Stimulated activated CD8-positive, alpha-beta memory T cell treated with anti-CD3 and anti-CD28 coated beads, Interleukin-15, amount 100 ng/mL, for 4 hours (primary cell): ENCODE data around the gene HDHD5.
"Not testable (repeated sequence)": the region's sequence is repeated elsewhere in the genome, so short reads cannot be mapped to it uniquely, and the experiment has no call there.

Experiments
- DNase-seq, 2 donors: peaks; one replicate each; pipeline ENCODE4 v3.0.0-alpha.2; 2020; ENCODE audit warnings: low read depth in 2 of 2

Gene HDHD5

DNA sequence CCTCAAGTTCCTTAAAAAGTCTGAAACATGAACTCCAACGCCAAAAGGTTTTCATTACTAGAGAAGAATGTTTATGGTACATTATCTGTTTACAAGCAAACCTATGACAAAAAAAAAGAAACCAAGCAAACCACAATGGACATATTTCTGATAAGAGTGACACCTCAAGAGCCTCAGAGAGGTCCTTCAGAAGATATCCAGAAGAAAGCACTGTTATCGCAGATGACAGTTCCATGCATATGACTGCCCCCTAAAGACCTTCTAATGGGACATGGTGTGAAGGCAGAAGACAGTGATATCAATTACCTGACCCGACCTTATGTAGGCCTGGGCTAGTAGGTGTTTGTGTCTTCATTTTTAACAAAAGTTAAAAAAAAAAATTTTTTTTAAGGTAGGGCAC lies 3.1 kb downstream of the HDHD5 start:
- DNase-seq = no peak

DNA sequence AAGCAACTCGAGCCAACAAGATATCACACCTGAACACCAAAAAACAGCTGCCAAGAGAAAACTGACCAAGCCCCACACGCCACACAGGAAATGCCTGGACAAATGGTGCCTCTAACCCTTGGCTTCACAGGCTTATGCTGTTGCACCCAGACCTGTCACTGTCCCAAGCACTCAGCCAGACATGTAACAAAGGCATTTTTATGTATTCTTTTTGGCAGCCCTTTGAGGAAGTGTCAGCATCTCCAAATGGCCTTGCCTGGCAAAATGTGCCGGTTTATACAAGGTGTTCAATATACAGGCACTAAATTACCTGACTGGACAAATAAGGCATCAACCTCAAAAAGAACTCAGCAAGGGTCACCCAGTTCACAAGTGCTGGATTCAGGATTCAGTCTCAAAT lies 6.1 kb downstream of the HDHD5 start:
- no peak for DNase-seq

DNA sequence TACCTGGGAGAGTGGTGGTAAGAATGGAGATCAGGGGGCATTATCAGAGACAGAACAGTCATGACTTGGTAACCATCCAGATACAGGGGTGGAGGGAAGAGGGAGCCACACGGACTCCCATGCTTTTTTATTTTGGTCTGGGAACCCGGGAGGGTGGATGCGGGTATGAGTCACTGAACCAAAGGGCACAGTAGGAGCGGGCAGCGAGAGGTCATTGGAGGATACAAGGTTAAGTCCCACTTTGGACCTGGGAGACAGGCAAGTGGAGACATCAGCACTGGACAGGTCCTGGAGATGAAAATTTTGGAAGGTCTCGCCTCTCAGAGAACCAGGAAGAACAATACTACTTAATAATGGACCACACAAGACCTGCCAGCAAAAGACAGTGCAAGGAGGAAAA lies 6.7 kb downstream of the HDHD5 start:
- DNase-seq = no peak

DNA sequence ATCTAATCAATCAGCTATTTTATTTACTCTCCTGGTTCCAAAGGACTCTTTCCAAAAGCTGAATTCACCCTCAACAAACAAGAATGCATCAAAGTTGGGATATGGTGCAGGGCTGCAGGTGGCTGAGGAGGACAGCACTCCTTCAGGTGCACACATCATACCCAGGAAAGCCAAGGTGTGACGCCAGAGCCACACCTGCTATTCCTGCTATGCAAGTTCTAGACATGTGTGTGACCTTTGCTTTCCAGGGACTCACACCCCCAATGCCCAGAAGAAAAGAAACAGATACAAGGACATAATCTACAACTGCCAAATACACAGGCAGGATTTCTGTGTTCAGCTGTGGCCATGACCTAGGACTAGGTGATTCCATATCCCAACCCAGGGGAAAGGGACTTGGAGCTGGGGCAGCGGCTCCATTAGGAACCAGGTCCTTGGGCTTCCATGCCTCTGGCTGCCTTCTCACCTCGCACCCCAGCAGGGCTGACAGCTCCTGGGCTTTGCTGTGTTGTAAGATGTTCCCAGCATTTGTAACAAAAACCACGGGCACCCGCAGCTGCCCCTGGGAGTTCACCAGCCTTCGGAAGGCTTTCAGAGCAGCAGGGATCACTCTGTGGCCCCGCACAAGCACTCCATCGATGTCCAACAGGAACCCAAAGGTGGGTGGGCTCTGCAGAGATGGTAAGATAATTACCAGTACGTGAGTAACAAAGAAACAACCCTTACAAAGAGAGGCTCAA lies 9.8 kb downstream of the HDHD5 start:
- no peak for DNase-seq

DNA sequence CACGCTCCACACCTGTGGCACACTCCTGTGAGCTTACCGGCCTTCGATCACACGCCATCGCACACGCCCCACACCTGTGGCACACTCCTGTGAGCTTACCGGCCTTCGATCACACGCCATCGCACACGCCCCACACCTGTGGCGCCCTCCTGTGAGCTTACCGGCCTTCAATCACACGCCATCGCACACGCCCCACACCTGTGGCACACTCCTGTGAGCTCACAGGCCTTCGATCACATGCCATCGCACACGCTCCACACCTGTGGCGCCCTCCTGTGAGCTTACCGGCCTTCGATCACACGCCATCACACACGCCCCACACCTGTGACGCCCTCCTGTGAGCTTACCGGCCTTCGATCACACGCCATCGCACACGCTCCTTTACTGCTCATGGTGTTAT lies 11.6 kb downstream of the HDHD5 start:
- DNase-seq = not testable (repeated sequence)

DNA sequence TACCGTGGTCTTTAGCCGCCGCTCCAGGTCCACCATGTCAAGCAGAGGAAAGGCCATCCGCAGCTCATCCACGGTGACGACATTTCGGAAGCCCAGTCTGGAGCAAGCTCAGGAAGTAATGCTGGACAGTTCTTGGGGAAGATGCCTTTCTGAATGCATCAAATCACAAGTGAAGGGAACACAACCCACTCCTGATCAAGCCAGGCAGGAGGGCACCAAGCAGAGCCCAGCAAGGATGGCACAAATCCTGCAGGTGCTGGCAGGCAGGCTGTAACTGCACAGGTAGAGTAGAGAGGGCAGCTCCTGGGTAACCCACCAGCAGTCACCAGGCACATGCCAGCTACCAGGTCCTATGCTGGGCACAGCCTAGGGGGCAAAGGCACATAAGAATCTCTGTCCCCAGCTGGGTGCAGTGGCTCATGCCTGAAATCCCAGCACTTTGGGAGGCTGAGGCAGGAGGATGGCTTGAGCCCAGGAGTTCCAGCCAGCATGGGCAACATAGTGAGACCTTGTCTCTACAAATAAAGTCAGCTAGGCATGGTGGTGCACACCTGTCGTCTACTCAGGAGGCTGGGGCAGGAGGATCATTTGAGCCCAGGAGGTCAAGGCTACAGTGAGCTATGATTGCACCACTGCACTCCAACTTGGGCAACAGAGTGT lies 13.9 kb downstream of the HDHD5 start:
- DNase-seq = no peak

DNA sequence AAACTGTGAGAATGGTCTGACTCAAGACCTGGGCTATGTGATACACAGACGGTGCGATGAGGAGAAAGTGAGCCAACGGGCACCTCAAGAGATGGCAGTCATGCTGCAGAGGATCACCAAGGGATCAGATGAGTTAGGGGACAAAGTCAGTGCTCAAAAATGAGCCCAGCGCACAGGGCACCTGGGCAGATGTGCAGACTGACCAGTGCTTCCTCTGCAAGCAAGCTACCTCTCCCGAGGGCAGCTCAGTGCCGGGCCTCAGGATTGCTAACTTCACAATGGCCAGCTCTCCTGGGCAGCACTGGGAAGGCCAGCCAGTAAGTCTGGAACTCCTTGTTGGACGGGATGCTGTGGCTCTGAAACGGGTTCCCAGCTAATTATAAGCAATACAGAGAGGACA lies 15.3 kb downstream of the HDHD5 start:
- DNase-seq = no peak

DNA sequence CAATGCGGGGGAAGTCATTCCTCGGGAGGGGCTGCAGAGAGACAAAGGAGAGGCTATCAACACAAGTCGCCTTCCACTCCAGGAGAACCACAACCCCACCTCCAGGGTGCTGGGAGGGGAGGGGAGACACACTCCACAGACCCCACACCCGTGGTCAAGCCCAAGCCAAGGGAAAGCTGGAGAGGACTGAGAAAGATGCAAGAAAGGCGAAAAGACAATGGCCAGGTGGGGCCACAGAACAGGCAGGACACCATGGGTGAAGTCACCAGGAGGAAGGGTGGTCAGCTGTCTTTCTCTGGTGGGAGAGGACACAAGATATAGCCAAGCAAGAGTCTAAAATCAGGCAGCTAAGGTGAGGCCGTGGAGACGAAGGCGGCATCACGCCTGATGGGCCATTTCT lies 16.0 kb downstream of the HDHD5 start:
- DNase-seq = no peak

DNA sequence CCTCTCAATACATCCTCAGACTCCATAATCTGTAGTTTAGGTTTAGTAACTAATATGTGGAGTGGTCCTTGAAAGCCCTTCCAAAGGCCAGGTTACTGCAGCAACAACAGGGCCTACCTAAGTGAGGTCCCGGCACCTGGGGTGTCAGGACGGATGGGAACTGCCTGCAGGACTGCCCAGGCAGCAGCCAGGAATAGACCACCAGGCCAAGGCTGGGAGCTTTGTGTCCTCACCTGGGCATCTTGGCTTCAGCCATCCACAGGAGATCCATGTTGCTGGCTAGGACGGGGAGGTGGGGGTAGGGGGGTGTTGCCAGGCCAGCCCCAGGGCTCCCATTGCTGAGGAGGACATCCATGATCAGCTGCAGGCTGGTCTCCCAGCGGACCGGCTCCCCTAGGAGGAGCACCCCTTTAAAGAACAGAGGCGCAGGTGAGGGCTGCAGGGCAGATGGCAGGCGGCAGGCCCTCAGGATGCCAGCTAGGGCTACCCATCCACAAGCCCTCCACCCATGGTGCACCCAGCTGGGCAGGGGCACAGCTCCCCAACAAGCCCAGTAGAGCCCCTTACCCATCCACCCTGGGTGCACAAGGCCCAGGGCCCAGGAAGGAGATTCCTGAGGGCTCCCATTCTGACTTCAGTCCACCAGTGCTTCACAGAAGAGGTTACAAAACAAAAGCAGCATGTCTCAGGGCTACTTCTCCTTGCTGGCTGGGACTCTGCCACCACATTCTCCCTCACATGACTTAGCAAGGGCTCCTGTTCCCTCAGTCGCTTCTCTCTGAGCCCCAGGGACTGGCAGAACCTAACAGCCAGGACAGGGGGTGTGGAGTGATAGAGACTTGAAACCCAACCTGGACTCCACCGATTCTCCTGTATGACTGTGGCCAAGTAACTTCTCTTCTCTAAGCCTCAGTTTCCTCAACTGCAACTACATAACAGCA lies 18.0 kb downstream of the HDHD5 start:
- DNase-seq = no peak

DNA sequence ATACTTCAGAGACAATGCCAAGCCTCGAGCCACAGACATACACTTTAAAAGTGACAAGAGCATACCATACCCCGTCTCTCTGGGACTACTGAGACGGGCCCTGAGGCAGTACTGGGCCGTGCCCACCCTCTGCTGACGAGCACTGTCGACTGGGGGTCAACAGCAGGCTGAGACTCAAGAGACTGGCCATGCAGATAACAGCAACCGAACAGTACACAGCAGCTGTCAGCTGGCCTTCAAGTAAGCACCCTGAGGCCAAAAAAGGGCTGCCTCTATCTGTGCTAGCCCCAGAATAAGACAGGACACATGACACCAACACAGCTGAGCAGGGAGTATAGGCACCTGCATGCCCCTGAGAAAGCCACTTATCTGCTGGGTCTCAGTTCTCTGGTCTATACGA lies 19.1 kb downstream of the HDHD5 start:
- no peak for DNase-seq

DNA sequence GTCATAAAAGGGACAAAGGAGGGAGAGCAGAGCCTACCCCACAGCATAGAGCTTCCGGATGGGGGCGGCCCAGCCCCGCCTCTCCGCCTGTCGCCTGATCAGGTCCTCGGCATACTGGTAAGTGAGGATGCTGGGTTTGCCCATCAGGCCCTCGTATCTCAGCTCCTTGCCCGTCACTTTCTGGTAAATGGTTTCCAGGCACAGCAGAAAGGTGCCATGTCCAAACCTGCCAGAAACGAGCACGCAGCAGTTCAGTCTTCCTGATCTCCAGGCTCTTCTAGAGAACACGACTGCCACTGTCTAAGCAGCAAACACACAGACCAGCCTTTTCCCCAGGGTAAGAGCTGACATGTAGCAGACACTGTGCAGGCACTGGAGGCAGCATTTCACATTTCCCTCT lies 20.6 kb downstream of the HDHD5 start:
- DNase-seq = no peak

DNA sequence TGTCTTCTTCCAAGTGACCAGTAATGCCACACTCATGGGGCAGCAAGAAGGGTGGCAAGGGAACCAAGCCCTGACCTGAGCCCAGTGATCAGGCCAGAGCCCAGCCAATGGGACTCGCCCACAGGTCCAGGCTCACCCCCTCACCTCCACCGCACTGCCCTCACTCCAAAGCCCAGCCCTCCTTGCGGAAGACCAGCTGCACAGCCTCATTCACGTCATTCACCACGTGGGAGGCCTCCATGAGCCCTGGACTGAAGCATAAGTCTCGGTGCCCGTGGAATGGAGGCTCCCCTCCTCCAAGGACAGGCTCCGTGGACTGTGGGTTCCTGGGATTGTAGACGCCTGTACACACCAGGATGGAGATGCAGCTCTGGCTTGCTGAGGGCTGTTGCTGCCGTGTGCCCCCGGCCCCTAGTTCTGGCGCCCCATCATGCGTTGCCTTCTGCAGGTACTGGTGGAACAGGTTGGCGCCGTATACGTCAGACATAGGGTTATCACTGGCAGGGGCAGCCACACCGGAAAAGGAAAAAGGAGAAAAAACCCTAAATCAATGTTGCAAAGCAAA lies 21.1 kb downstream of the HDHD5 start:
- DNase-seq = no peak

DNA sequence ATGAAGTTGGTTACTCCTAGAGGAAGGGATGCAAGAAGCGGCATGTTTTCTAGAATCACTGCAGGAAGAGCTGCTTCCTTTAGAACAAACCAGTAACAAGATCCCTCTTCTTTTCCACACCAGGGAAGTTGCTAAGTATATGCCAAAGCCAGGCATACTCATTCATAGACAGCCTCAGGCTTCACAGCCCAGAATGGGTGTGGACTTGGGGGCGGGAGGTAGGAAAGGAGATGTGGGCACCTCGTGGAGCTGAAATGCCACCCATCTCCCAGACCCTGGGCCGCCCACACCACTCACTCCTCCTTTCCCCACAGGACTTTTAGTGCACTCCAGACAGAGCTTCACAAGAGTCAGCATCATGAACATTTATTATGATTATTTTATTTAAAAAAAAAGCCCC lies 21.9 kb downstream of the HDHD5 start:
- DNase-seq = no peak

DNA sequence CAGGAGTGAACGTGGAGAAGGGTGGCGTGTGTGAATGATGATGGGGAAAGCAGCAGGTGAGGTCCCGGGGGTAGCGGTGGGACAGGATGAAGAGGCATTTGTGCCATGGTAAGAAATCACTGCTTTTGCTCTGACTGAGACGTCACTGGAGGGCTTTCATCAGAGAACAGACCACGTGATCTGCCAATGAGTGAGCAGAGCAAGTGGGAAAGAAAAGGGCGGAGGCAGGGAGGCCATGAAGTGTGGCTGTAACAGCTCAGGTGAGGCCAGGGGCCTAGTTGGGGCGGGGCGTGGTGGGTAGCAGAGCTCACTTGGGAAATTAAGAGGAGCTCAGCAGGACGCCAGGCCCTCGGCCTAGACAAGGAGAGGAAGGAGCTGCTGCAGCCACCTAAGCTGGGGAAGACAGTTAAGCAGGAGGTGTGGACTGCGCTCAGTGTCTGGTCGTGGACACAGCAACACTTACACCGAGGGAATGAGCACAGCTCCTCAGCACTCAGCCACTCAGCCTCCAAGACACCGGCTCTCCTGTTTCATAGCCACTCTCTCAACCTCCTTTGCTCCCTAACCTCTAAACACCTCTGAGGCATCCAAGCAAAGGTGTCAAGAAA lies 23.8 kb downstream of the HDHD5 start:
- DNase-seq = no peak

DNA sequence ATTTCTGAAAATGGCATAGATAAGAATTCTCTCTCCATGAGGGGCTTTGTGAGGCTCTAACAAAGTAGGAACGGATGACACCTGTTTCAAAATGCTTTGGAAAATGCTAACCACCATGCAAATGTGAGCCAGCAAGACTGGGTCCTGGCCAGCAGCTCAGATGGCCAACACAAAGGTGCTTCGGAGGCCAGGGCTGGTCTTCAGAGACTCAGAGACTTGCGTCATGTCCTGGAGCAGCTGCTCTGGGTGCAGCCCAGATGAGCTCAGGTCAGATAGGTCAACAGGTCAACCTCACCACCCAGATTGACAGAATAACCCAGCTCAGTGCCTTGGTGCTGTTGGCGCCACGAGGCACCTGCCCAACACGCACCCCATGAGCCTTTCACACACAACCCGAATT lies 25.9 kb downstream of the HDHD5 start:
- DNase-seq = no peak

DNA sequence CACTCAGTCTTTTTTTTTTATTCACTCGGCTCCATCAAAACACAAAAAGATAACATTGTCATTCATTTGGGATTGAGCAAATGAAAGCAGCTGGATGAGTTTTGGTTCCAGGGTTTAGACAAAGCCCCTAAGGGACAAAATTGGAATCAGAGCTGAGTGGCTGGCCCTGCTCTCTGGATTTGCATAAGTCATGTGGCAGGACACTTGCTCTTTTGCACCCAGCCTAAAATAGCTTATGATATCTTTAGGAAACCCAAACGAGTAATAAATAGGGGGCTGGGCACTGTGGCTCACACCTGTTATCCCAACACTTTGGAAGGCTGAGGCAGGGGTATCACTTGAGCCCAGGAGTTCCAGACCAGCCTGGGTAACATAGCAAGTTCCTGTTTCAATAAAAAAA lies 27.0 kb downstream of the HDHD5 start:
- no peak for DNase-seq

DNA sequence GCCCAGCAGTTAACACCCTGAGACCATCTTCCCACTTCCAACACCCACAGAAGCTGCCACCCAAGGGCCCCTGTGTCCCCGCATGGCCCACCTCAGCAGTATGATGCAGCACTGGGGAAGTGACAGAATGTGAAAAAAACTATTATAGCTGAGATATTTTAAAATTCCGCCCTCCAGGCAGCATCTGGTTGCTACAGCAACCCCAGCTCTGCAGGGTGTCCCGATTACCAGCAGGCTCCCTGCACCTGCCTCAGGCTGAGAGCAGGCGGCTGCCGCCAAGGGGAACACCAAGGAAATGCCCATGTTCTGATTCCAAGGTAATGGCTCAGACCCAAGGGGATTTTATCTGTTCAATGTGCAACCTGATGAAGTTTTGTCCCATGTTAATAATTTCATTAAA lies 27.4 kb downstream of the HDHD5 start:
- no peak for DNase-seq

DNA sequence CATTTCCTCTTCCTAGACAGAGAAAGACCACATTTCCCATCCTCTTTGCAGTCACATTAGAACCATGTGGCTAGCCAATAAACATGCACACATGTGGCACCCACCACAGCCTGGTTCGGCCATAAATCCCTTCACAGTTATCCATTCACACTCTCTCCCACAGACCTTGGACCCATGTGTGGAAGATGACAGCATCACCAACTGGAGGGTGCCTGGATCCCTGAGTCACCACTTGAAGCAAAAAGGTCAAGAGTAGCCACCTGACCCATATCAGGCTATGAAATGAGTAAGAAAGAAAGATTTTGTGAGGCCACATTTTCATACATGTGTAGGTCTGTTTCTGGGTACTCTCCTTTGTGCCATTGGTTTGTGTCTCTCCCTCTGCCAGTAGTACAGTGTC lies 28.9 kb downstream of the HDHD5 start:
- DNase-seq = no peak

DNA sequence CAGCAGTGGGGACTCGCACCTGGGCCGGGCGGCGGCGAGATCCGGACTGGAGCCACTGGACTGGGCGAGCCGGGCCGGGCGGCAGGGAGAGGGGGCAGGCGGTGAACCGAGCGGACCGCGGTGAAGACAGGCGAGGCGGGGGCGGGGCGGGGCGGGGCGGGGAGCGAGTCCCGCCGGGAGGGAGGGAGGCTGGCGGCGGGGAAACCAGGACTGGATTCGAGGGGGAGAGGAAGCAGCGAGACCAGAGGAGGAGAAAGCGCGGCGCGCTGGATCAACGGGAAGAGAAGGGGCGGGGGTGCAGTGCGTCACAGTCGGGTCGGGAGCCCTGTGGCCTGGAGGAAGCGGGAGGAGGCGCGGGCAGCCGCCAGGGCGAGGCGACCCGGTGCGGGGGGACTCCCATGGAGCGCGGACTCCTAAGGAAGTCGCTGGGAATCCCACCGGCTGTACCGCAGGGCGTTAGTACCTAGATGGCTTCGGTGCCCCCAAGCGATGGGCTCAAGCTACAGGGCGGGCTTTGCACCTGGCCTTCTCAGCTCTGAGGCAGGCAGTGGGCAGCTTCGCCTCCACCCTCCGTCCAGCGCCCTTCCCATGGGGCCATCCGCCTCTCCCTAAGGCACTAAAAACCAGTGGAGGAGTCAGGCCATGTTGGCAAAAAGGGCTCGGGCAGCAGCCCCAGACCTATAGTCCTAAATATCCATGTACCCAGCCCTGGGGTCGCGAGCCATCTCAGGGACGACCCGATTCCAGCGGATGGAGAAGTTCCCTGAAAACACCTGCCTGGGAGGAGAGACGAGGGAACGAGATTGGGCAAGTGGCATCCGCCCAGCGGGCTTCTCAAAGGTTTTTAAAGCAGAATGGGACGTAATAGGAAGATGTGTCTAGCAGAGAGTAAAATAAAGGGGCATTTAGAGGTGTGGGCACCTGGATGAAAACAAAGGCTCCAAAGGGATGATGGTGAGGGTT lies 37.6 kb downstream of the HDHD5 start, which contains the start of gene TMEM121B:
TSS of gene TMEM121B (minus strand) at position 128 of the 963 bp plus-strand sequence. CDS start 233 bp downstream, outside the sequence.
- no peak for DNase-seq

DNA sequence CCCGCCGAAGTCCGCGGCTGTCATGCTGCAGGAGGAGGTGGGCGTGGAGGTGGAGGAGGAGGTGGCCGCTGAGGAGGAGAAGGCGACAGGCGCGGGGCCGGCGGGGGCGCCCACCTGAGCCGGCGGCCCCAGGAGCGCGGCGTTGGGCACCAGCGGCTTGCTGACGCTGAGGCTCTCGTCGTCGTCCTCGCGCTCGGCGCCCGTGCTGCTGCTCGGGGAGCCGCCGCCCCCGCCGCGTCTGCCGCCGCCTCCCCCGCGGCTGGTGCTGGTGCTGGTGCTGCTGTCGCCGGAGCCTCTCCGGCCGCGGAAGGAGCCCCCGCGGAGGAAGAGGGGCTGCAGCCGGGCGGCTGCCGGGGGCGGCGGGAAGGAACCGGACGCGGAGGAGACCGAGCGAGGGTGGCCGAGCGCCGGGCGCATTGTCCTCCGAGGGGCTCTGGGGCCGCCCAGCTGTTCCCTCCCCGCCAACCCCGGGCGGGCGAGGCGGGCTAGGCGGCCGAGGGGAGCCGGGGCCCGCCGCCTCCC lies 38.3 kb downstream of the HDHD5 start:
- DNase-seq = no peak
